GM12801 (cell line): ENCODE measurements around the gene CA11.

Experiments
- TF ChIP-seq, protein P1 (sequence below): IDR thresholded peaks from one replicate; pipeline ENCODE4 v1.5.1; 2011; ENCODE audit warnings: control low read depth; ENCODE audit not compliant: insufficient read length; ENCODE audit errors: extremely low read depth

Gene CA11

DNA sequence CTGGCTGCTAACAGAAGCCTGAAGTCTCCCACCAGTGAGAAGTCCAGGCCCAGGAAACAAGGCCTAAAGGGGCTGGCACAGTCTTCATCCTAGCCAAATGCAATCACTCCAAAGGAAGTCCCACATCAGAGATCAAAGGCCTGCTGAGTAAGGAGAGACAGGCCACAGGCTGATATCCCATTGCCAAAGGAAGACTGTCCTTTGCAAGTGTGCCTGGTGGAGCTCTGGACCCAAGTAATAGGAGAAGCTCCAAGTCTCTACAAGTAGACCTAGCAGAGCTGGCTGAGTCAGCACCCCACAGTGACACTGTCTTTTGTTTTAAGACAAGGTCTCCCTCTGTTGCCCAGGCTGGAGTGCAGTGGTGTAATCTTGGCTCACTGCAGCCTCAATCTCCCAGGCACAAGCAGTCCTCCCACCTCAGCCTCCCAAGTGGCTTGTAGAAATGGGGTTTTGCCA, 13.3 kb downstream of the CA11 start:
- TF ChIP-seq, protein P1, sequence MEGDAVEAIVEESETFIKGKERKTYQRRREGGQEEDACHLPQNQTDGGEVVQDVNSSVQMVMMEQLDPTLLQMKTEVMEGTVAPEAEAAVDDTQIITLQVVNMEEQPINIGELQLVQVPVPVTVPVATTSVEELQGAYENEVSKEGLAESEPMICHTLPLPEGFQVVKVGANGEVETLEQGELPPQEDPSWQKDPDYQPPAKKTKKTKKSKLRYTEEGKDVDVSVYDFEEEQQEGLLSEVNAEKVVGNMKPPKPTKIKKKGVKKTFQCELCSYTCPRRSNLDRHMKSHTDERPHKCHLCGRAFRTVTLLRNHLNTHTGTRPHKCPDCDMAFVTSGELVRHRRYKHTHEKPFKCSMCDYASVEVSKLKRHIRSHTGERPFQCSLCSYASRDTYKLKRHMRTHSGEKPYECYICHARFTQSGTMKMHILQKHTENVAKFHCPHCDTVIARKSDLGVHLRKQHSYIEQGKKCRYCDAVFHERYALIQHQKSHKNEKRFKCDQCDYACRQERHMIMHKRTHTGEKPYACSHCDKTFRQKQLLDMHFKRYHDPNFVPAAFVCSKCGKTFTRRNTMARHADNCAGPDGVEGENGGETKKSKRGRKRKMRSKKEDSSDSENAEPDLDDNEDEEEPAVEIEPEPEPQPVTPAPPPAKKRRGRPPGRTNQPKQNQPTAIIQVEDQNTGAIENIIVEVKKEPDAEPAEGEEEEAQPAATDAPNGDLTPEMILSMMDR = no peak

- TF ChIP-seq, protein P1 = no peak
These were observed 14.8 kb downstream of the CA11 start for GRCh38 chr19:48631225-48631624.

DNA sequence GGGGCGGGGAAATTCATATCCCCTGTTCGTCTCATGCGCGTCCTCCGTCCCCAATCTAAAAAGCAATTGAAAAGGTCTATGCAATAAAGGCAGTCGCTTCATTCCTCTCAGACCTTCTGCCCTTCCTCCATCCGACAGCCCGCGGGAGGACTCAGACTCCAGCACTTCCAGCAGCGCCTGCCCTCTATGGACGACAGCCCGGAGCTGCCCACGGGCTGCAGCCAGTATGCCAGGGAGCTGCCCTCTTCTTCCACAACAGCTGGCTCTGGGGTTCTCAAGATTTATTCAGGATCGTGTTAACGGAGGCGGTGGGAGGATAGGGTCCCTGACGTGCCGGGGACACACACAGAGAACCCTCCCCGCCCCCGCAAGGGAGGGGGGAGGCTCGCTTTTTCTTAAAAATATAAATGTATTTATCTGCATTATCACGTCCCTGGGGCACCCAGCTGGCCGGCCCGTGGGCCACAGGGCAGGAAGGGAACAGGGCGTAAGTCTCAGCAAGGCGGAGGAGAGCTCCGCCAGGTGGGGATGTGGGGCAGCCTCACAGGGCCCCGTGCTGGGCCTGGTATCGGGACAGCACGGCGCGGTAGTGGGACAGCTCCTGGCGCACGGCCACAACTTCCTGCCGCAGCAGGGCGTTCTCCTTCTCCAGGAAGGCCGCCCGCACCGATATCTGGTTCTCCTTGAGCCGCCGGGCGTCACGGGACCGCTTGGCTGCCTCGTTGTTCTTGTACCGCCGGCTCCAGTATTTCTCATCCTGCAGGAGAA, 15.5 kb downstream of the CA11 start:
- TF ChIP-seq, protein P1 = no peak

DNA sequence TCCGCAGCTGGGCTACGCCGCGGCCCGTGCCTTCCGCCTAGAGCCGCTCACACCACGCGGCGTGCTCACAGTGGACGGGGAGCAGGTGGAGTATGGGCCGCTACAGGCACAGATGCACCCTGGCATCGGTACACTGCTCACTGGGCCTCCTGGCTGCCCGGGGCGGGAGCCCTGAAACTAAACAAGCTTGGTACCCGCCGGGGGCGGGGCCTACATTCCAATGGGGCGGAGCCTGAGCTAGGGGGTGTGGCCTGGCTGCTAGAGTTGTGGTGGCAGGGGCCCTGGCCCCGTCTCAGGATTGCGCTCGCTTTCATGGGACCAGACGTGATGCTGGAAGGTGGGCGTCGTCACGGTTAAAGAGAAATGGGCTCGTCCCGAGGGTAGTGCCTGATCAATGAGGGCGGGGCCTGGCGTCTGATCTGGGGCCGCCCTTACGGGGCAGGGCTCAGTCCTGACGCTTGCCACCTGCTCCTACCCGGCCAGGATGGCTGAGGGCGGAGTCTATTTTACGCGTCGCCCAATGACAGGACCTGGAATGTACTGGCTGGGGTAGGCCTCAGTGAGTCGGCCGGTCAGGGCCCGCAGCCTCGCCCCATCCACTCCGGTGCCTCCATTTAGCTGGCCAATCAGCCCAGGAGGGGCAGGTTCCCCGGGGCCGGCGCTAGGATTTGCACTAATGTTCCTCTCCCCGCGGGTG, 16.2 kb downstream of the CA11 start:
- TF ChIP-seq, protein P1 = no peak

- TF ChIP-seq, protein P1 = no peak
These were observed 16.7 kb downstream of the CA11 start for GRCh38 chr19:48629297-48629598.

DNA sequence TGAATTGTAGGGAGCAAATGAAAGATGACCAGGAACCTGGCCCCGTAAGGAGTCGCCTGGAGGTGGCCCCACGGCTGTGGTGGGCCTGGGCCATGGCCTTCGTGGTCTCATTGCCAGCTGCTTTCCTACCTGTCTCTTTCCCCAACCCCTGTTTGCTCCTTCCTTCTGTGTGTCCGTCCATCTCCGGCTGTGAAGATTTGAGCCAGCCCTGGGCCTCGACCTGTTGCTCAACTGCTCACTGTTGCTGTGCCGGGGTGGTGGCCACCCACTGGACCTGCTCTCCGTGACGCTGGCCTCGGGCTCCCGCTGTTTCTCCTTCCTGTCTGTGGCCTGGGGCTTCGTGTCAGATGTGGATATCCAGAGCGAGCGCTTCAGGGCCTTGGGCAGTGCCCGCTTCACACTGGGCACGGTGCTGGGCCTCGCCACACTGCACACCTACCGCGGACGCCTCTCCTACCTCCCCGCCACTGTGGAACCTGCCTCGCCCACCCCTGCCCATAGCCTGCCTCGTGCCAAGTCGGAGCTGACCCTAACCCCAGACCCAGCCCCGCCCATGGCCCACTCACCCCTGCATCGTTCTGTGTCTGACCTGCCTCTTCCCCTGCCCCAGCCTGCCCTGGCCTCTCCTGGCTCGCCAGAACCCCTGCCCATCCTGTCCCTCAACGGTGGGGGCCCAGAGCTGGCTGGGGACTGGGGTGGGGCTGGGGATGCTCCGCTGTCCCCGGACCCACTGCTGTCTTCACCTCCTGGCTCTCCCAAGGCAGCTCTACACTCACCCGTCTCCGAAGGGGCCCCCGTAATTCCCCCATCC, 17.3 kb downstream of the CA11 start:
- TF ChIP-seq, protein P1 = no peak

- TF ChIP-seq, protein P1 = no peak
These were observed 18.1 kb downstream of the CA11 start for GRCh38 chr19:48627865-48628314.
